Panc1 (cell line): ENCODE results near the gene TANC1. TPM values are rescaled to one million over a fixed set of nuclear protein-coding genes. Genes with fewer than 3 reads are reported as not detected.

Experiments
- ATAC-seq: fragments of 200-7000 bp; cut with Tn5 transposase; 2 replicates; pipeline ENCODE4 v1.9.1; 2020; ENCODE audit warnings: mild to moderate bottlenecking, moderate library complexity
- BruUV-seq: library from RNA; stranded (reverse); fragments of 400-500 nt; replicated peaks from 2 replicates; lab custom pipeline; 2021; lab: Mats Ljungman, UMichigan
- CTCF ChIA-PET: fragments of 300-600 bp; sonication (Branson Sonifier 250); formaldehyde crosslinking; loops from one replicate; lab custom pipeline; 2022; ENCODE audit warnings: antibody characterized with exemption; lab: Charles Lee
- POLR2A ChIA-PET: fragments of 300-600 bp; sonication (Branson Sonifier 250); formaldehyde crosslinking; loops from one replicate; lab custom pipeline; 2022; ENCODE audit warnings: antibody characterized with exemption; lab: Charles Lee
- DNase-seq: peaks from one replicate; pipeline ENCODE4 v3.0.0-alpha.2; 2010; ENCODE audit warnings: low read depth, low spot score
- H3K27ac ChIP-seq: 2 replicates; pipeline ENCODE4 v1.5.1; 2011; ENCODE audit warnings: mild to moderate bottlenecking, low read length, inconsistent platforms
- H3K27me3 ChIP-seq: fragments of 200-500 bp; sonication (Bioruptor generic); 2 replicates; pipeline ENCODE4 v1.6.0; 2014; ENCODE audit warnings: low read length, inconsistent platforms; ENCODE audit not compliant: control insufficient read depth, insufficient read depth
- H3K36me3 ChIP-seq: fragments of 200-500 bp; sonication (Bioruptor generic); 2 replicates; pipeline ENCODE4 v1.5.1; 2014; ENCODE audit warnings: inconsistent platforms, mild to moderate bottlenecking, low read length, moderate library complexity; ENCODE audit not compliant: control insufficient read depth, insufficient read depth
- H3K4me1 ChIP-seq: 2 replicates; pipeline ENCODE4 v1.5.1; 2011; ENCODE audit warnings: inconsistent platforms, mild to moderate bottlenecking, low read length, moderate library complexity; ENCODE audit not compliant: control insufficient read depth, insufficient read depth
- H3K4me3 ChIP-seq, 2 experiments: 2 replicates each; pipeline ENCODE4 v1.5.1; 2011 to 2012; ENCODE audit warnings: low read depth in 2 of 2, low read length in 2 of 2, mild to moderate bottlenecking in 2 of 2, inconsistent platforms in 1 of 2, moderate library complexity in 1 of 2
- H3K9me3 ChIP-seq: fragments of 200-500 bp; sonication (Bioruptor generic); 2 replicates; pipeline ENCODE4 v1.5.1; 2014; ENCODE audit warnings: low read depth, mild to moderate bottlenecking, inconsistent platforms, low read length, moderate library complexity; ENCODE audit not compliant: control insufficient read depth, insufficient read depth
- CTCF ChIP-seq: fragments of 450-650 bp; IDR thresholded peaks from 2 replicates; pipeline ENCODE4 v1.5.1; 2017; ENCODE audit warnings: mild to moderate bottlenecking
- POLR2AphosphoS5 ChIP-seq: IDR thresholded peaks from 2 replicates; pipeline ENCODE4 v1.6.1; 2012; ENCODE audit warnings: mild to moderate bottlenecking, low read depth, low read length, moderate library complexity
- REST ChIP-seq, 2 experiments: IDR thresholded peaks; 2 replicates each; pipeline ENCODE4 v1.6.1; 2011 to 2012; ENCODE audit warnings: low read depth in 2 of 2, control low read depth in 1 of 2, low read length in 1 of 2, mild to moderate bottlenecking in 1 of 2, moderate library complexity in 1 of 2; ENCODE audit not compliant: insufficient read depth in 1 of 2
- SIN3A ChIP-seq: IDR thresholded peaks from 2 replicates; pipeline ENCODE4 v1.6.1; 2012; ENCODE audit warnings: low read depth, mild to moderate bottlenecking, low read length, moderate library complexity, borderline replicate concordance; ENCODE audit not compliant: insufficient read depth
- TCF7L2 ChIP-seq: IDR thresholded peaks from 2 replicates; pipeline ENCODE4 v1.6.1; 2011; ENCODE audit warnings: mild to moderate bottlenecking, low read depth, low read length, inconsistent platforms
- in situ Hi-C: cut with HindIII; loops from 2 replicates; pipeline ENCODE4 v1.10.0; 2016; ENCODE audit warnings: low sequenced_read_pairs, low pct_unique_long_range_greater_than_20kb
- intact Hi-C: fragments of 100-400 bp; cut with micrococcal nuclease; formaldehyde crosslinking; loops from one replicate; pipeline ENCODE4 v1.10.0; 2022; ENCODE audit not compliant: unreplicated experiment
- total RNA-seq: library from RNA; stranded (reverse); gene quantifications from one replicate; pipeline ENCODE4 v1.2.1, GENCODE V29; 2021; ENCODE audit not compliant: unreplicated experiment

TANC1 gene
- total RNA-seq, 1 experiment from 2014 or later = 44.3 TPM

GRCh38 chr2:159042115-159042850 is 73.8 kb downstream of the TANC1 start:
- H3K36me3 ChIP-seq = no peaks in the 10 kb centered on the region
- ATAC-seq (no peak), DNase-seq (no peak)
- no peak overlapping the region for H3K4me3 ChIP-seq
- peaks cover 3% of the 10 kb centered on the region; the same call in 1 of the 2 replicates for H3K4me1 ChIP-seq
- ChIA-PET CTCF (no interaction called here), POLR2A (no interaction called here)
- intact Hi-C loops (no loop called here), in situ Hi-C loops (no loop called here)
- H3K27ac ChIP-seq = no peak overlapping the region
- H3K27me3 ChIP-seq = no peaks in the 10 kb centered on the region
- no TSS peak for BruUV-seq
- no peaks in the 10 kb centered on the region for H3K9me3 ChIP-seq
- no peak for TF ChIP-seq TCF7L2
- no peak for TF ChIP-seq POLR2AphosphoS5
- TF ChIP-seq CTCF = no peak
- no peak for TF ChIP-seq SIN3A
- TF ChIP-seq REST (IDR thresholded peaks at IDR 0.05; ENCODE audit: insufficient read depth in 1 of 2, low read depth in 2 of 2, low read length in 1 of 2) = no peak

GRCh38 chr2:159043710-159044109 is 75.3 kb downstream of the TANC1 start:
- CTCF ChIA-PET = no interaction called here
- no TSS peak for BruUV-seq
- intact Hi-C loops = no loop called here
- H3K27me3 ChIP-seq = no peaks in the 10 kb centered on the region
- H3K4me1 ChIP-seq = peaks cover 3% of the 10 kb centered on the region; the same call in 1 of the 2 replicates
- POLR2A ChIA-PET = no interaction called here
- H3K9me3 ChIP-seq = no peaks in the 10 kb centered on the region
- ATAC-seq (no peak), DNase-seq (no peak)
- H3K36me3 ChIP-seq = no peaks in the 10 kb centered on the region
- H3K4me3 ChIP-seq = no peak overlapping the region
- no peak for TF ChIP-seq POLR2AphosphoS5
- no peak for TF ChIP-seq REST (IDR thresholded peaks at IDR 0.05; ENCODE audit: insufficient read depth in 1 of 2, low read depth in 2 of 2, low read length in 1 of 2)
- no peak for TF ChIP-seq SIN3A
- TF ChIP-seq TCF7L2 = no peak
- TF ChIP-seq CTCF = no peak
- in situ Hi-C loops = no loop called here
- H3K27ac ChIP-seq = peak overlapping the region; percentile 31; the same call in 1 of the 2 replicates
